T-cell (primary cell): ENCODE measurements around the gene KSR1. TPM values are rescaled to one million over a fixed set of nuclear protein-coding genes. Genes with fewer than 3 reads are reported as not detected.

ENCODE experiments used
- ATAC-seq, 4 experiments: fragments of 200-7000 bp in 3 of 4; fragments of 150-1000 bp in 1 of 4; cut with Tn5 transposase; replicated peaks in 1 of 4; 1 replicate in 3 of 4; 2 replicates in 1 of 4; pipeline ENCODE4 v1.10.0; 2021; ENCODE audit warnings: moderate library complexity in 3 of 4, mild to moderate bottlenecking in 2 of 4, moderate number of reproducible peaks in 1 of 4
- CTCF ChIA-PET, 2 donors: fragments of 300-600 bp; sonication (Branson Sonifier 250); formaldehyde crosslinking; loops; one replicate each; lab custom pipeline; 2022; ENCODE audit warnings: antibody characterized with exemption in 2 of 2; lab: Charles Lee
- POLR2A ChIA-PET, 2 donors: fragments of 300-600 bp; sonication (Branson Sonifier 250); formaldehyde crosslinking; loops; one replicate each; lab custom pipeline; 2022; ENCODE audit warnings: antibody characterized with exemption in 2 of 2; lab: Charles Lee
- DNase-seq, 35 experiments: peaks; one replicate each; pipeline versions ENCODE4 v3.0.0 to v3.0.0-alpha.2; 2013 to 2023
- H3K27ac ChIP-seq: one replicate; pipeline ENCODE4 v1.5.1; 2013; ENCODE audit warnings: low read length
- H3K27me3 ChIP-seq, 2 experiments: replicated peaks in 1 of 2; 1 replicate in 1 of 2; 2 replicates in 1 of 2; pipeline versions ENCODE4 v1.6.1 to v1.7.0; 2013; ENCODE audit warnings: low read length in 1 of 2, mixed read lengths in 1 of 2; ENCODE audit not compliant: control insufficient read depth in 2 of 2, insufficient read depth in 2 of 2; ENCODE audit errors: extremely low read depth in 1 of 2
- H3K36me3 ChIP-seq, 2 donors: 1 replicate in 1 of 2; 2 replicates in 1 of 2; pipeline versions ENCODE4 v1.6.1 to v1.7.0; 2013; ENCODE audit warnings: low read length in 1 of 2; ENCODE audit not compliant: control insufficient read depth in 2 of 2, insufficient read depth in 1 of 2; ENCODE audit errors: extremely low read depth in 1 of 2
- H3K4me1 ChIP-seq, 2 experiments: 1 replicate in 1 of 2; 2 replicates in 1 of 2; pipeline versions ENCODE4 v1.6.1 to v1.7.0; 2013; ENCODE audit warnings: low read length in 2 of 2, mixed read lengths in 1 of 2; ENCODE audit not compliant: insufficient read depth in 2 of 2, control insufficient read depth in 1 of 2; ENCODE audit errors: extremely low read depth in 1 of 2
- H3K4me3 ChIP-seq, 2 donors: 1 replicate in 1 of 2; 2 replicates in 1 of 2; pipeline versions ENCODE4 v1.5.1 to v1.7.0; 2013; ENCODE audit warnings: mild to moderate bottlenecking in 2 of 2, low read length in 1 of 2, moderate library complexity in 1 of 2; ENCODE audit not compliant: control insufficient read depth in 1 of 2; ENCODE audit errors: extremely low read depth in 1 of 2
- H3K9me3 ChIP-seq: 2 replicates; pipeline ENCODE4 v1.7.0; 2013
- H3K27ac Mint-ChIP-seq, 2 donors: one replicate each; pipeline ENCODE4 v1.8.0; 2020 to 2021; ENCODE audit warnings: mild to moderate bottlenecking in 2 of 2, mixed read lengths in 2 of 2
- H3K27me3 Mint-ChIP-seq, 2 donors: one replicate each; pipeline ENCODE4 v1.8.0; 2021 to 2022; ENCODE audit warnings: mixed read lengths in 2 of 2
- H3K36me3 Mint-ChIP-seq: one replicate; pipeline ENCODE4 v1.8.0; 2021; ENCODE audit warnings: mixed read lengths
- H3K4me1 Mint-ChIP-seq, 3 donors: one replicate each; pipeline ENCODE4 v1.8.0; 2020 to 2022; ENCODE audit warnings: mixed read lengths in 3 of 3, mild to moderate bottlenecking in 1 of 3
- H3K4me3 Mint-ChIP-seq, 3 donors: one replicate each; pipeline ENCODE4 v1.8.0; 2020 to 2022; ENCODE audit warnings: mild to moderate bottlenecking in 3 of 3, mixed read lengths in 3 of 3, moderate library complexity in 3 of 3
- H3K9me3 Mint-ChIP-seq, 3 donors: one replicate each; pipeline ENCODE4 v1.8.0; 2020 to 2022; ENCODE audit warnings: mixed read lengths in 3 of 3
- WGBS: methylation state at CpG from one replicate; pipeline ENCODE4 v1.1.5; 2013; ENCODE audit warnings: missing lambda C conversion rate; ENCODE audit not compliant: insufficient coverage; 5-methylcytosine and 5-hydroxymethylcytosine counted together
- total RNA-seq, 35 experiments: library from RNA in 6 of 35; stranded (reverse) in 6 of 35; fragments of 120-200 nt in 1 of 35; gene quantifications; one replicate each; pipeline versions ENCODE4 v1.2.1 to v1.2.4 and lab custom pipeline; 2013 to 2026

KSR1 gene
- total RNA-seq, 5 donors from 2014 or later (not counting 1 experiment from before 2014, with no cell fraction given) = 26.8 to 35.8 (median 27.6) TPM

- no peaks in the 10 kb centered on the region for H3K9me3 Mint-ChIP-seq
- no peak overlapping the region for H3K4me3 Mint-ChIP-seq
- WGBS = 82% methylated on average over 10 of the region's 11 CpGs
- no peak overlapping the region for H3K4me3 ChIP-seq
- H3K9me3 ChIP-seq = no peaks in the 10 kb centered on the region
- POLR2A ChIA-PET = interaction anchor here in 1 of 2 donors (0.6 kb wide), 1 partner anchor 326 kb away, joined by 5 read pairs; no protein-coding TSS in a partner anchor
- peaks cover 8 to 12% of the 10 kb centered on the region in 2 donors for H3K36me3 ChIP-seq
- H3K27ac ChIP-seq = no peak overlapping the region
- H3K27me3 ChIP-seq = no peaks in the 10 kb centered on the region
- DNase-seq = peak; percentile 37 to 88 (median 74)
- H3K27me3 Mint-ChIP-seq = no peaks in the 10 kb centered on the region
- peak; percentile 36 to 46 (median 42) for ATAC-seq
- H3K27ac Mint-ChIP-seq = no peak overlapping the region
- H3K4me1 ChIP-seq = peaks cover 0 to 9% of the 10 kb centered on the region in 2 experiments
- H3K4me1 Mint-ChIP-seq = peaks cover 0 to 5% (median 4%) of the 10 kb centered on the region in 3 donors
- CTCF ChIA-PET = interaction anchor here (0.5 to 6.7 kb wide), 16 partner anchors 12 to 387 kb away, joined by 3 to 162 read pairs (median 3); no protein-coding TSS in a partner anchor
- peaks cover 17% of the 10 kb centered on the region for H3K36me3 Mint-ChIP-seq
These were observed 145.1 kb downstream of the KSR1 start for GRCh38 chr17:27601069-27601974.

- no peak for ATAC-seq
- peaks cover 8 to 12% of the 10 kb centered on the region in 2 donors for H3K36me3 ChIP-seq
- no peaks in the 10 kb centered on the region for H3K27me3 Mint-ChIP-seq
- ChIA-PET CTCF (interaction anchor here (0.5 to 6.7 kb wide), 15 partner anchors 12 to 387 kb away, joined by 3 to 162 read pairs (median 3); no protein-coding TSS in a partner anchor), POLR2A (interaction anchor here in 1 of 2 donors (0.6 kb wide), 1 partner anchor 326 kb away, joined by 5 read pairs; no protein-coding TSS in a partner anchor)
- H3K4me1 ChIP-seq = peaks cover 0 to 9% of the 10 kb centered on the region in 2 experiments
- no peak overlapping the region for H3K4me3 Mint-ChIP-seq
- H3K36me3 Mint-ChIP-seq = peaks cover 15% of the 10 kb centered on the region
- H3K9me3 Mint-ChIP-seq = no peaks in the 10 kb centered on the region
- no peaks in the 10 kb centered on the region for H3K9me3 ChIP-seq
- DNase-seq = no peak
- no peak overlapping the region for H3K27ac ChIP-seq
- peaks cover 0 to 5% (median 4%) of the 10 kb centered on the region in 3 donors for H3K4me1 Mint-ChIP-seq
- WGBS = 70% methylated on average over 2 of the region's 2 CpGs
- H3K27ac Mint-ChIP-seq = no peak overlapping the region
- no peaks in the 10 kb centered on the region for H3K27me3 ChIP-seq
- no peak overlapping the region for H3K4me3 ChIP-seq
These were observed 145.7 kb downstream of the KSR1 start for GRCh38 chr17:27601975-27602302.

GRCh38 chr17:27602721-27603420 lies 146.6 kb downstream of the KSR1 start:
- DNase-seq (peak in 34 of 35 experiments; percentile 25 to 86 (median 59)), ATAC-seq (peak in 3 of 4 experiments; percentile 43 to 50 (median 46))
- Mint-ChIP-seq H3K27me3 (no peaks in the 10 kb centered on the region), H3K4me1 (peaks cover 0 to 5% (median 4%) of the 10 kb centered on the region in 3 donors), H3K4me3 (no peak overlapping the region), H3K36me3 (peaks cover 15% of the 10 kb centered on the region), H3K27ac (no peak overlapping the region), H3K9me3 (no peaks in the 10 kb centered on the region)
- POLR2A ChIA-PET = no interaction called here
- no peak overlapping the region for H3K27ac ChIP-seq
- no peaks in the 10 kb centered on the region for H3K9me3 ChIP-seq
- peaks cover 0 to 9% of the 10 kb centered on the region in 2 experiments for H3K4me1 ChIP-seq
- H3K27me3 ChIP-seq = no peaks in the 10 kb centered on the region
- no peak overlapping the region for H3K4me3 ChIP-seq
- WGBS = 35% methylated on average over 12 of the region's 15 CpGs
- CTCF ChIA-PET = interaction anchor here (0.6 to 6.7 kb wide), 16 partner anchors 10 to 471 kb away, joined by 3 to 162 read pairs (median 3); no protein-coding TSS in a partner anchor
- H3K36me3 ChIP-seq = peaks cover 8 to 11% of the 10 kb centered on the region in 2 donors

- Mint-ChIP-seq H3K9me3 (no peaks in the 10 kb centered on the region), H3K4me1 (peaks cover 0 to 5% (median 4%) of the 10 kb centered on the region in 3 donors), H3K27ac (no peak overlapping the region), H3K27me3 (no peaks in the 10 kb centered on the region), H3K4me3 (no peak overlapping the region), H3K36me3 (peaks cover 19% of the 10 kb centered on the region)
- ATAC-seq (no peak), DNase-seq (no peak)
- no peak overlapping the region for H3K4me3 ChIP-seq
- ChIA-PET CTCF (interaction anchor here (0.6 to 6.7 kb wide), 13 partner anchors 10 to 471 kb away, joined by 3 to 162 read pairs (median 3); no protein-coding TSS in a partner anchor), POLR2A (no interaction called here)
- 80% methylated on average over 1 of the region's 2 CpGs for WGBS
- H3K9me3 ChIP-seq = no peaks in the 10 kb centered on the region
- no peaks in the 10 kb centered on the region for H3K27me3 ChIP-seq
- H3K4me1 ChIP-seq = peaks cover 0 to 9% of the 10 kb centered on the region in 2 experiments
- H3K36me3 ChIP-seq = peaks cover 8 to 11% of the 10 kb centered on the region in 2 donors
- H3K27ac ChIP-seq = no peak overlapping the region
These were observed 147.1 kb downstream of the KSR1 start for GRCh38 chr17:27603421-27603770.

- Mint-ChIP-seq H3K36me3 (peaks cover 23% of the 10 kb centered on the region), H3K4me3 (no peak overlapping the region), H3K9me3 (no peaks in the 10 kb centered on the region), H3K27ac (no peak overlapping the region), H3K27me3 (no peaks in the 10 kb centered on the region), H3K4me1 (peaks cover 0 to 5% (median 4%) of the 10 kb centered on the region in 3 donors)
- CTCF ChIA-PET = interaction anchor here (0.6 to 6.7 kb wide), 11 partner anchors 11 to 368 kb away, joined by 3 to 162 read pairs (median 4); no protein-coding TSS in a partner anchor
- H3K27ac ChIP-seq = no peak overlapping the region
- POLR2A ChIA-PET = no interaction called here
- no peak overlapping the region for H3K4me3 ChIP-seq
- H3K27me3 ChIP-seq = no peaks in the 10 kb centered on the region
- ATAC-seq = no peak
- 98% methylated on average over 16 of the region's 22 CpGs for WGBS
- H3K36me3 ChIP-seq = peaks cover 8 to 16% of the 10 kb centered on the region in 2 donors
- no peaks in the 10 kb centered on the region for H3K9me3 ChIP-seq
- DNase-seq = no peak
- peaks cover 0 to 9% of the 10 kb centered on the region in 2 experiments for H3K4me1 ChIP-seq
These were observed 147.9 kb downstream of the KSR1 start for GRCh38 chr17:27603880-27604794.
